Endothelial cell of hepatic sinusoid (primary cell): ENCODE results near the gene COTL1.

Experiments used
- in situ Hi-C: cut with HindIII; loops from 2 replicates; pipeline ENCODE4 v1.10.0; 2017; ENCODE audit warnings: low sequenced_read_pairs

COTL1 gene

GRCh38 chr16:84535408-84535807 lies 82.5 kb downstream of the COTL1 start:
- in situ Hi-C loops, result loop anchor here (5.0 kb wide), 1 partner anchor 82 kb away; the partner anchor contains the start of gene COTL1

GRCh38 chr16:84534815-84535214 lies 83.1 kb downstream of the COTL1 start:
- in situ Hi-C loops, result loop anchor here (5.0 kb wide), 1 partner anchor 82 kb away; the partner anchor contains the start of gene COTL1

- in situ Hi-C loops, result no loop called here
Measured at GRCh38 chr16:84532855-84533486, 84.9 kb downstream of the COTL1 start.

- in situ Hi-C loops, result no loop called here
Measured at GRCh38 chr16:84532291-84532724, 85.6 kb downstream of the COTL1 start.

- in situ Hi-C loops, result no loop called here
Measured at GRCh38 chr16:84531671-84532111, 86.2 kb downstream of the COTL1 start.

GRCh38 chr16:84530590-84530989 lies 87.3 kb downstream of the COTL1 start:
- in situ Hi-C loops, result no loop called here

- in situ Hi-C loops, result no loop called here
Measured at GRCh38 chr16:84529607-84530006, 88.3 kb downstream of the COTL1 start.

GRCh38 chr16:84528322-84528721 lies 89.6 kb downstream of the COTL1 start:
- in situ Hi-C loops, result no loop called here

- in situ Hi-C loops, result no loop called here
Measured at GRCh38 chr16:84527532-84528269, 90.2 kb downstream of the COTL1 start.

- in situ Hi-C loops, result no loop called here
Measured at GRCh38 chr16:84526794-84527531, 90.9 kb downstream of the COTL1 start.

GRCh38 chr16:84524941-84525581 lies 92.8 kb downstream of the COTL1 start:
- in situ Hi-C loops, result loop anchor here (25.0 kb wide), 1 partner anchor 212 kb away; no protein-coding TSS in a partner anchor

GRCh38 chr16:84524346-84524920 lies 93.4 kb downstream of the COTL1 start:
- in situ Hi-C loops, result loop anchor here (25.0 kb wide), 1 partner anchor 213 kb away; no protein-coding TSS in a partner anchor

- in situ Hi-C loops, result loop anchor here (25.0 kb wide), 1 partner anchor 216 kb away; no protein-coding TSS in a partner anchor
Measured at GRCh38 chr16:84521497-84521770, 96.4 kb downstream of the COTL1 start.

- in situ Hi-C loops, result loop anchor here (25.0 kb wide), 1 partner anchor 216 kb away; no protein-coding TSS in a partner anchor
Measured at GRCh38 chr16:84520725-84521496, 97.0 kb downstream of the COTL1 start.

GRCh38 chr16:84519855-84520254 lies 98.0 kb downstream of the COTL1 start:
- in situ Hi-C loops, result loop anchor here (25.0 kb wide), 1 partner anchor 217 kb away; no protein-coding TSS in a partner anchor

- in situ Hi-C loops, result loop anchor here (25.0 kb wide), 1 partner anchor 218 kb away; no protein-coding TSS in a partner anchor
Measured at GRCh38 chr16:84518804-84519341, 99.0 kb downstream of the COTL1 start.

GRCh38 chr16:84518220-84518619 lies 99.7 kb downstream of the COTL1 start:
- in situ Hi-C loops, result loop anchor here (25.0 kb wide), 1 partner anchor 219 kb away; no protein-coding TSS in a partner anchor

- in situ Hi-C loops, result loop anchor here (25.0 kb wide), 1 partner anchor 220 kb away; no protein-coding TSS in a partner anchor
Measured at GRCh38 chr16:84517366-84517765, 100.5 kb downstream of the COTL1 start.
